ENCODE measurements around the gene INAVA.

INAVA gene, protein sequence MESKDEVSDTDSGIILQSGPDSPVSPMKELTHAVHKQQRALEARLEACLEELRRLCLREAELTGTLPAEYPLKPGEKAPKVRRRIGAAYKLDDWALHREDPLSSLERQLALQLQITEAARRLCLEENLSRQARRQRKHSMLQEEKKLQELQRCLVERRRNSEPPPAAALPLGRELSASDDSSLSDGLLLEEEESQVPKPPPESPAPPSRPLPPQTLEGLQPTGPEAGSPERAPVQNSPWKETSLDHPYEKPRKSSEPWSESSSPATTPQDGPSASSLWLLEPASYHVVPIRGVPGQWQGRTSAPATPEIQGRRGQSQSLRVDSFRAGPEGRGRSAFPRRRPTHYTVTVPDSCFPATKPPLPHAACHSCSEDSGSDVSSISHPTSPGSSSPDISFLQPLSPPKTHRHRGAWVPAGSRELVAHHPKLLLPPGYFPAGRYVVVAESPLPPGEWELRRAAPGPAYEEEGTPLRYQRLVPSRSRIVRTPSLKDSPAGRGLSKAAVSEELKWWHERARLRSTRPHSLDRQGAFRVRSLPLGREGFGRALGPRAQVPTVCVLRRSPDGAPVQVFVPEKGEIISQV

DNA sequence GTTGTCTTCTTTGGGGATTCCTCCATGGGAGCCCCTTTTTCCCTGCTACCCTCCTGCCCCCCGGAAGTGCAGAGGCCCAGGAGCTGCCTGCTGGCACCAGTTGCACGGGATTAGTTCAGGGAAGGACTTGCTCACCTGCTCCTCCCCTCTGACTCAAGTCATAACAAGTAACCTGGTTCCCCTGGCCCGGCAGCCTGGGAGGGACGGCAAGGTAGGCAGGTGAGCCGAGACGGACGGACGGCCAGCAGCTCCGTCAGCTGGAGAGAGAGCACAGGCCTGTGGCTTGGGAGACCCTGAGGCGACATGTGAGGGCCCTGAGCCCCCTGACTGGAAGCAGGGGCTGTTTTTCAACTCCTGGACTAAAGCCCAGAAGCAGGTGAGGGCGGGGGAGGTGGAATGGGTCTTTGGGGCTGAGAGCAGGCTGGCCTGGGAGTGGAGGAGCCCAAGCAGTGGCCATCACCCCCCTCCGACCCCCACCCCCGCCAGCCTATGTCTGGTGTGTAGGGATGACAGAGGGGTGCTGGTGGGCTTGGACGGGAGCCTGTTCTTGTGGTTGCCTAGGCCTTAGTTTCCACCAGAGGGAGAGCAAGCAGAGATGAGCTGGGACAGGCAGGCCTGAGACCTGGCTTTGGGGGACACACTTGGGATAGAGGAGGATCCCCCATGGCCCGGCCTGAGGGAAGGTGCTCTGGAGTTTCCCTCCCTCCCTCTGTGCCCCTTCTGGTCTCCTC lies at the start of gene INAVA:
Gene INAVA, plus strand, starts transcription at position 189 of the 731 bp plus-strand sequence. CDS start 3,501 bp downstream, outside the sequence.
- DNase-seq, result no peak

DNA sequence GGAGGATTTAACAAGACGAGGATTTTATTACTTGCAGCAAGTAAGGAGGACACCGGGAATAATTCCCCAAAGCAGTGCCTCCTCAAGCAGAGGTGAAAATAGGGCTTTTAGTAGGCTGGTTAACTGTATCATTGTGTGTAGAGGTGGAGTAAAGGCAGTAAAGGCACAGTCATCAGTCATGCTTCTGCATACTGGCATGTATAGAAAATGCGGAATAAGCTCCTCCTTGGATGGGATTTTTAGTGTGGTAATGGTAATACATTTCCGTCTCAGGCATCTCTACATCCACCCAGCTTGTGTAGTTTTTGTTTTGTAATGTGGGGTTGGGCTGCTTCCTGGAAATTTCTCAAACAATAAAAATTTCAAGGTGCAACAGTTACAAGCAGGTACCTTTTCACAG lies 49.3 kb upstream of the INAVA start:
- DNase-seq, result no peak

DNA sequence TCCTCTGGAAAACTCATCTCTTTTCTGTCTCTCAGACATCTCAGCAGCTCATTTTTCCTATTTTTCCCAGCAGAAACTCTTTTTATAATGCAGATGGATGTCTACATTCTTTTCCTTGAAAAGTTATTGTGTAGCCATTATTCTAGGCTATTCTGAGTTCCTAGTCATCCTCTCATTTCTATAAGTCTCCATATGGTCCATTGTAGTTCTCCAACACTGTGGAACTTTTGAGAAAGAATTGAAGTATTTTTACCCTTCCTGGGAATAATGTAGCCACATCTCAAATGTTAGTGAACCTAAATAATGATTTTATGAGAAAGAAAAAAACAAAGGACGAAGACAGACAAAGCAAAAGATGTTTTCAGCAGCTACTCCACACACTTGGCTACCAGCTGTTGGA lies 48.3 kb upstream of the INAVA start:
- no peak for DNase-seq

DNA sequence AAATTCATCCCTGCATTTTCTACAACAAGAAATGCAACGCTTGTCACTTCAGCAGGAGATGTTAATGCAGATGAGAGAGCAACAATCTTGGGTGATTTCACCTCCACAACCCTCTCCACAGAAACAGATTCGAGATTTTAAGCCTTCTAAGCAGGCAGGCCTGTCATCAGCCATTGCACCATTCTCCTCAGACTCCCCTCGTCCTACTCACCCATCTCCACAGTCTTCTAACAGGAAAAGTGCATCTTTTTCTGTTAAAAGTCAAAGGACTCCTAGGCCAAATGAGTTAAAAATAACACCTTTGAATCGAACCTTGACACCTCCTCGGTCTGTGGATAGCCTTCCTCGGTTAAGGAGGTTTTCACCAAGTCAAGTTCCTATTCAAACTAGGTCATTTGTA lies 45.3 kb upstream of the INAVA start:
- DNase-seq, result no peak

DNA sequence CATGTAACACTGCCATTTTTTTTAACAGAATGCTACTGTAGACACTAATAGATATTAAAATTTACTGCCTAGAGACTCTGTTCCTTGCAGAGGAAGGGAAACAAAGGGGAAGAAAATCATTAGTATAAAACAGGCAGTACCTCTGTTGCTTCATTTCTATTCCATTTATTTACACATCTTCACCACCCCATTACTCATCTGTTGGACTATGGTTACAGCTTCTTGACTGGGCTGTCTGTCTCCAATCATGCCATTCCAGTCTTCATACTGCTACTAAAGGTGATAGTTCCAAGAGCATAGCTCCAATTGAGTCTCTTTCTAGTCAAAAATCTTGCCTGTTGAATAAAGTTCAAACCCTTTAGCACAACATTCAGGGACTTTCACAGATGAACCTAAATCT lies 44.1 kb upstream of the INAVA start:
- peak in 1 of 3 donors; percentile 25 for DNase-seq

DNA sequence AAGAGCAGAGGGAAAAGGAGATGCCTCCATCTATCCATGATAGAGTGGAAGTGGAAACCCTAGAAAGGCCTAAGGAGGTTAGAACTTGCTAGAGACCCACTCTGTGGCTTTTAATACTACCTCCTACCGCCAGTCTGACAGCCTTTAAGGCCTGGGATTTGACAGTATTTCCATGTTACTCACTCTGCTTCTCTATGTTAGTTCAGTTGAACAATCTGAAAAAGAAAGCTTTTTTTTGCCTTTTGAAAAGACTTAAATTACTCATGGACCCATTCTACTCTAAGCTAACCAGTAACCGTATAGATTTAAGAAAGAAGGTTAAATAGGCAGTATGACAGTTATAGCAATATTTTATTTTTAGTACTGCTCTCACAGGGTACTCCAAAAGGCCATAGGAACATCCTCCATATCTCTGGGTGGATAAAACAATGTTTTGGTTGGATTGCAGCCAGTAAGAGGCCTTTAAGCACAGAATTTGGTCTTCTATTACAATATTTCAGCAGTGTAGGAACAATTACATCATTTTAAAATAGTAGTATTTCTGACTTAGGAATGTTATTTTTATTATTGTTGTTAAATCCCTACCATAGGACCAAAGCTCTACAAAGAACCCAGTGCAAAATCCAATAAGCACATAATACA lies 37.9 kb upstream of the INAVA start:
- no peak for DNase-seq

DNA sequence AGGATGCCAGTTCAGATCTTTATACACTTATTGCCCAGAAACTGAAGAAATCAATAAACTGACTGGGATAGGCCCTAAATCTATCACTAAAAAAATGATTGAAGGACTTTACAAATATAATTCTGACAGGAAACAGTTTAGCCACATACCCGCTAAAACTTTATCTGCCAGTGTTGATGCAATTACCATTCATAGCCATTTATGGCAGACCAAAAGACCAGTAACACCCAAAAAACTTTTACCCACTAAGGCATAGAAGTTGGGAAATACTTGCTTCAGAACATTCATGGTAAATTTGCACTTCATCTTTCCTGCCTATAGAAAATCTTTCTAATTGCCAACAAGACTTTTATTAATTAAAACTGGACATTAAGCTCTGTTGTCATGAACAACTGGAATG lies 36.9 kb upstream of the INAVA start:
- no peak for DNase-seq

DNA sequence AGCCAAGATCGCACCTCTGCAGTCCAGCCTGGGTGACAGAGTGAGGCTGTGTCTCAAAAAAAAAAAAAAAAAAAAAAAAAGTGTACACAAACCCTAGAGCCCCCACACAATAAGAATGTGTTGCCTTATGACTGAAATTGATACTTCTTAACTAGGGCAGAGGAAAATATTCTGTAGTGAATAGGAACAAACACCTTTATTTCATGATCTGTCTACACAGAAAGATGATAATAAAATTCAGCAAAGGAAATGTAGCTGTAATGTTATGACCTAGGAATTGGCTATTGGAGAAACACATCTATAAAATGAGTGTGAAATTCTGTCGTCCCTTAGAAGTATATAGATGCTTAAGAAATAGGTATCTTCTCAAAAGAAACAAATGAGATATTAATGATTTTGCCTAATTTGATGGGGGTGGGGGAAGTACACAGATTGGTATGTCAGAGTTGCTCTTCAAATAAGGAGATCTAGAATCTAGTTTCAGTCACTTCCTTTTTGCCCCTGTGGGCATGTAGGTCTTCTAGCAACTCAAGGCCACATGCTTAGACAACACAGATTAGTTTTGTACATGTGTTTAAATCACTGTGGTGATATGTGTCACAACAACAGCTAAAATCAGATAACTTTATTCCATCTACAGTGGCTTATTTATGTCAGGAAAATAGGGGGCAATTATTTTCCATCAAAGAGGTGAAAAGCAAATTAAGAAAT lies 32.6 kb upstream of the INAVA start:
- DNase-seq, result peak in 1 of 3 donors; percentile 26

DNA sequence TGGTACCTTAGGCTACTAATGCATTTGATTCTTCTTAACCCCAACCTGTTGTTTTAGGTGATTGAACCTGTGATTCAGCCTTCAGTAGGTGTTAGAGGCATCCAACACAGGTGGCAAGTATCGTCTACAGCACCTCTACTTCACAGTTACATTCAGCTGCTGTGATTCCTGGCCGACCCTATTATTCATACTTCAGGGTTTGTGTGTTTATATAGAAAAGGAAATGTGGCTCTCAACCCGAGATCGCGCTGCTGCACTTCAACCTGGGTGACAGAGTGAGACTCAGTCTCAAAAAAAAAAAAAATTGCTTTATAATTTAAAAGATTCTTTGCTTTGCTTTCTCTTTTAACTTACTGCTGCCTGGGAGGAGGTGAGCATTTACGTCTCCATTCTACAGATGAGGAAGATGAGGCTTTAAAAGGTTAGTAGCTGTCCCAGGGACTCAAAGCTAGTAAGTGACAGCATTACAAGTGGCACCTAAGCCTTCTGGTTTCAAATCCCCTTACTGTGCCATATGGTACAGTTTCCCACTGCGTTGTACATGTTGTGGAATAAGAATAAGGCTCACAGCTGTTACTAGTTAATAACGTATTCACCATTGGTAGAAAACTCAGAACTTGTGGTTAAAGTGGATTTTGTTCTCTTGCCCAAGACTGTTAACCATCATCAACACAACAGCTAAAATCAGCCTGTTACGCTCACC lies 31.8 kb upstream of the INAVA start:
- DNase-seq, result no peak

DNA sequence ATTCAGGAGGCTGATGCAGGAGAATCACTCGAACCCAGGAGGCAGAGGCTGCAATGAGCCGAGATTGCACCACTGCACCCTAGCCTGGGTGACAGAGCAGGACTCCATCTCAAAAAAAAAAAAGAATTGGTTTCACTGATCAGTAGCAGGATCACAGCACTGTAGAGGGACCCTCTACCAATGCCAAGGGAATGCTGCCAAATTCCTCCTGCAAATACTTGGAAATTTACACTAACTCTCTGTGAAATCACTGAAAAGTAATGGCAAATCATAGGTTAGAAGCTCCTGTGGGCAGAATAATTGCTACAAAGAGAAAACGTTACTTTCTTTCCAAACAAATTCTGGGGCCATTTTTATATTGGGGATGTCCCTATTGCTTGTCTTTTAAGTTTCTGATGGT lies 28.6 kb upstream of the INAVA start:
- DNase-seq, result no peak

DNA sequence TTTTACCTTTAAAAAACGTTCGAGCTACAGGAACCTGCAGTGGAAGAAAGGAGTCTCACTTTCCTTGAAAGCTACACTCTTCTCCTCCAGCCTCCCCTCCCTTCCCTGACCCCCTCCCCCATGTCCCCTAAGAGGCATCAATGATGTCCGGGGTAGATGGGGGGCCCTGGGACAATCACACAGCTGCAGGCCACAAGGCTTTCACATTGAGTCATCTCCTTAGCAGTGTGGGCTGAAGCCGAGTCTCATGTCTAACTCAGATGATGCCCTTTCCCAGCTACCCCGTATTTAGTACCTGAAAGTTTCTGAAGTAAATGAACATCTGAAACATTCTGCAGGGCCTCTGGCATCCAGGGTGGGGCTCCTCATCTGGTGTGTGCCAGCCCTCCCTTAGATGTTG lies 28.2 kb upstream of the INAVA start:
- DNase-seq, result no peak

DNA sequence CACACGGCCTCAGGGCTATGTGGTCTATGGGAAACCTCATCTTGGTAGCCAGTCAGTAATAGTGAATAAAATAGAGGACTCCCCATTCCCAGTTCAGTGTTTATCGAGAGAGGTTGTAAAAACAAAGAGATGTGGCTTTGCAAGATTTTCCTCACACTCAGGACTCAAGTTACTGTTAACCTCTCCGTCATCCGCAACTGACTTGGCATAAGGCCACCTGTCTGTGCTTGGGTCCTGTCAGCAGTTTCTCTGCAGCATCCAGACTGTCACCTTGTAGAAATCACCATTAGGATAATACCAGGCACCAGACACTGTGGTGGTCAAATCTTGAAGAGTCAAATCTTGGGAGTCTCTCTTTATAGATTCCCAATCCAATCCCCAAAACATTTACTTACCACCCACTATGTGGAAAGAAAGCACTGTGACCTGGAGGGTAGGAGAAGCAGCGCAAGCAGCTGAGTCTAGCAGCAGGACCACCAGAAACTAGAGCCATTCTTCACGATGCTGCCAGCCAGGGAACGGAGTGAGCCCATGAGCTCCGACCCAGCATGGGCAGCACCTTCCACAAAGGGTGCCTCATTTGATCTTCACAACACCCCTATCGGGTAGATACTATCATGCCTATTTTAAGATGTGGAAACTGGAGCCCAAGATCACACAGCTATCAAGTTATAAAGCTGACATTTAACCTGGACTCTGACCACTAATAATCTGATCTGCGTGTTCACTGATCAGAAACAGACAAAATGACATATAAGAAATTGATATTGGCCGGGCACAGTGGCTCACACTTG lies 27.5 kb upstream of the INAVA start:
- no peak for DNase-seq

DNA sequence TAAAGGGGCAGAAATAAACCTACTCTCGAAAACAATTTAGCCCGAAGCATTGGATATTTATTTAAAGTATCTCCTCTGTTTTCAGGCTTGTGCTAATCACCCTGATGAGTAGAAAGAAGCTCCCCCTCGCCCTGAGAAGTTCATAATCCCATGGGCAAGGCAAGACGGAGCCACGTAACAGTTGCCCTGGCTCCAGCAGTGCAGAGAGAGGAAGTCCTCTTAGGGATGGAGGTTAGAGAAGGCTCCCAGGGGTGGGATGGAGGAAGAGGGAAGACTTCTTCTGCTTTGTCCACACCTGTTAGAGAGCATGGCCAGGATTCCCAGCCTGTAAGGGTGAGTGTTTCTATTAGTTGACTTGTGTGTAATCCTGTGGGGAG lies 25.3 kb upstream of the INAVA start:
- no peak for DNase-seq

DNA sequence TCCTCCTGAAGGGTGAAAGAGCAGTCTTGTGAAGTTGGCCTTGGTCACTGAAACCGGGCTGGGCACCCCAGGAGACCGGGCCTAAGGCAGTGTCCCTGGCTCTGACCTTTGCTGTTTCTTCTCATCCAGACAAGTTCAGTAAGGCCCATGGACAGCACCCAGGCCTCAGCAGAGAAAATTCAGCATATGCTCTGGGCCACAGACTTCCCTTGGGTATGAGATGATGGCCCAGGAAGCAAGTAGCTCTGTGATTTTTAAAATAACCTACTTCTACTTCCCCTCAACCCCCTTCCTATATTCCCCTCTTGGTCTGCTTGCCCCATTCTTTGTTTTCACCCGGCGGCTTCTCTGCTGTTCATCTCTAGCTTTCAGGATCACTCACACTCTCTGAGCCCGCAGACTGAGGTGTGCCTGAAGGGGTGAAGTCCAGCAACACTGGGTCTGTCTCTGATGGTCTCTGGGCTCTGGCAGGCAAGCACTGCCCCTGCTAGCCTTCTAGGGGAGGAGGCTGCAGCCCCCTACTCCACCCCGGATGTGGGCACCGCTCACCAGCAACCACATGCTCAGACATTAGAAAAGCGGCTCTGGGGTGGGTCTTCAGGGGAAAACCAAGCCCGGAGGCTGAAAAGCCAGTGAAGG lies 24.8 kb upstream of the INAVA start:
- no peak for DNase-seq

DNA sequence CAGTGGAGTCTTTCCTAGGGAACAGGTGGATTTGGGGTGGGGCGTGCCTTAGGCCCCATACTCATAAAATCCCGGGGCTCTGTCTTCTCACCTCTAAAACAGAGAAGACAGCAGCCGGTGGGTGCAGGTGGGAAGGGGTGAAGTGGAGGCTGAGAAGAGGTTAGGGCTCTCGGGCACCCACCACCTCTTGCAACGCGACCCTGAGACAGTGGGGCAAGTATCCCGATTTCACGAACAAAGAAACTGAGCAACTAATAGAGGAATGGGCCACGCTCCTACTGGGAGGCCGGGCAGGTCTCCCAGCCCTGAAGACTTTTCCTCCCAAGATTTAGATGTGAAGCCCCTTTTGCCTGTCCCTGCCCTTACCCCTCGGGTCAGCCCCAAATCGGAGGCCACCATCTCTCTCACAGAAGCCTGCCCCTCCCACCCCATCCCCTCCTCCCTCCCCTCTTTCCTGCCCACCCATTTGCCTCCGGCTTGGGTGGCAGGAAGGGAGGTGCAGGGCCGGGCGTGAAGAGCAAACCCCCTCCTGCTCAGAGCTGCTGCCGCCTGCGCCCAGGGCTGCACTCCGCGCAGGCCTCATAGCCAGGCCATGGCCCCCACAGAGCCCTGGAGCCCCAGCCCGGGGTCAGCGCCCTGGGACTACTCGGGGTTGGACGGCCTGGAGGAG lies 22.1 kb upstream of the INAVA start, which contains the start of gene GPR25:
Gene GPR25, plus strand, starts transcription at position 536 of the 670 bp plus-strand sequence. Its CDS starts 57 bp downstream, at position 593.
- no peak for DNase-seq

DNA sequence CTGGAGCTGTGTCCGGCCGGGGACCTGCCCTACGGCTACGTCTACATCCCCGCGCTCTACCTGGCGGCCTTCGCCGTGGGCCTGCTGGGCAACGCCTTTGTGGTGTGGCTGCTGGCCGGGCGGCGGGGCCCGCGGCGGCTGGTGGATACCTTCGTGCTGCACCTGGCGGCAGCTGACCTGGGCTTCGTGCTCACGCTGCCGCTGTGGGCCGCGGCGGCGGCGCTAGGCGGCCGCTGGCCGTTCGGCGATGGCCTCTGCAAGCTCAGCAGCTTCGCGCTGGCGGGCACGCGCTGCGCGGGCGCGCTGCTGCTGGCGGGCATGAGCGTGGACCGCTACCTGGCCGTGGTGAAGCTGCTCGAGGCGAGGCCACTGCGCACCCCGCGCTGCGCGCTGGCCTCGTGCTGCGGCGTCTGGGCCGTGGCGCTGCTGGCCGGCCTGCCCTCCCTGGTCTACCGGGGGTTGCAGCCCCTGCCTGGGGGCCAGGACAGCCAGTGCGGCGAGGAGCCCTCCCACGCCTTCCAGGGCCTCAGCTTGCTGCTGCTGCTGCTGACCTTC lies 21.5 kb upstream of the INAVA start:
- no peak for DNase-seq

DNA sequence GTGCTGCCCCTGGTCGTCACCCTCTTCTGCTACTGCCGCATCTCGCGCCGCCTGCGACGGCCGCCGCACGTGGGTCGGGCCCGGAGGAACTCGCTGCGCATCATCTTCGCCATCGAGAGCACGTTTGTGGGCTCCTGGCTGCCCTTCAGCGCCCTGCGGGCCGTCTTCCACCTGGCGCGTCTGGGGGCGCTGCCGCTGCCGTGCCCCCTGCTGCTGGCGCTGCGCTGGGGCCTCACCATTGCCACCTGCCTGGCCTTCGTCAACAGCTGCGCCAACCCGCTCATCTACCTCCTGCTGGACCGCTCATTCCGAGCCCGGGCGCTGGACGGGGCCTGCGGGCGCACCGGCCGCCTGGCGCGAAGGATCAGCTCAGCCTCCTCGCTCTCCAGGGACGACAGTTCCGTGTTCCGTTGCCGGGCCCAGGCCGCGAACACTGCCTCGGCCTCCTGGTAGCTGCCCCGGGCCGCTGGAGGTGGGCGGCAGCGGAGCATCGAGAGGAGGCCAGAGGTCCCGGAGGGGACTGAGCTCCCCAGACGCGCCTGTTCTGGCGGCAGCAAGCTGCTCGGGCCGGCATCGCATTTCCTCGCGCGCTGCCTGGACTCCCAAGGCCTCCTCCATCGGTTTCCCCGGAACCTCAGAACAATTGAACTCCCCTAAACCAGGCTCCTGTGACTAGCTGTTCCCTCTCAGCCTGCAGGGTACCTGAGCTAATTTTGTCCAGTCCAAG lies 20.9 kb upstream of the INAVA start:
- peak in 1 of 3 donors; percentile 36 for DNase-seq

DNA sequence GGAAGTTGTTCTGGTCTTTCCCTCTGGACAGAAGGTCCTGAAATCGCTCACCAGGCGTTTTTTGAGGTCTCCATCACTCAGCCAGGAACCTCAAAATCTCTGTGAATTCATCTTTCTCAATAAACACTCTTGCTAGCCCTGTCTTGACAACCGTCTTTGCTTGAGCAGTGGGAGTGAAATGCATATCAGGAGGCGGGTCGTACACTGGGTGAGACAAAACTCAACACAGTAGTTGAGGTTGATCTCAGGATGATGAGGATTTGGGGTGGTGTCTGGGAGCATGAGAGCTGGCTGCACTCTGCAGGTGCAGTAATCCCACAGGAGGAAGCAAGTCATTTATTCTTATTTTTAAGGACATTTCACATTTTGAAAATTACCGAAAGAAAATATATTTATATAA lies 20.0 kb upstream of the INAVA start:
- no peak for DNase-seq

DNA sequence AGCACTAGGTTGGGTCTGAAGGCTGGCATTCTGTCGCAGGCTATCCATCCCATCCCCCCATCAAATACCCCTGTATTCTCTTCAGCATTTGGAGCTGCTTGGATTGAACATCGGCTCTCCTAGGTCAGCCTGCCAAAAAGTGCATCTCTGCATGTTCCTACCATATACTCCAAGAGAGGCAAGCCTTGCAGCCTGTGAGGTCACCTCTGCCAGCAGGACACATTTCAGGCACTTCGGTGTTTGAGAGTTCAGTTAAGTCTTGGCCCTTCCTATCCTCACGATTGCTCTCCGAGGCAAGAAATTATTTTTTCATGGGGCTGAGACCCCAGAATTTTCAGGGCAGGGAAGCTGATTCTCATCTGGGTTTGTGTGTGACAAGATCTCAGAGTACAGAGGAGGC lies 19.3 kb upstream of the INAVA start:
- no peak for DNase-seq

Measured in suppressor macrophage treated with lipopolysaccharide for 1 hour (primary cell).